GM19239 (cell line): ENCODE data around the gene NME2.
"Not testable (repeated sequence)": the region's sequence is repeated elsewhere in the genome, so short reads cannot be mapped to it uniquely, and the experiment has no call there.

Experiments used
- DNase-seq: peaks from one replicate; pipeline ENCODE4 v3.0.0; 2011; ENCODE audit warnings: low spot score; ENCODE audit not compliant: insufficient read length
- FAIRE-seq: peaks from 2 replicates; lab custom pipeline; 2011; peaks lifted over from hg19 to GRCh38; lab: Jason Lieb, UNC

Gene NME2

DNA sequence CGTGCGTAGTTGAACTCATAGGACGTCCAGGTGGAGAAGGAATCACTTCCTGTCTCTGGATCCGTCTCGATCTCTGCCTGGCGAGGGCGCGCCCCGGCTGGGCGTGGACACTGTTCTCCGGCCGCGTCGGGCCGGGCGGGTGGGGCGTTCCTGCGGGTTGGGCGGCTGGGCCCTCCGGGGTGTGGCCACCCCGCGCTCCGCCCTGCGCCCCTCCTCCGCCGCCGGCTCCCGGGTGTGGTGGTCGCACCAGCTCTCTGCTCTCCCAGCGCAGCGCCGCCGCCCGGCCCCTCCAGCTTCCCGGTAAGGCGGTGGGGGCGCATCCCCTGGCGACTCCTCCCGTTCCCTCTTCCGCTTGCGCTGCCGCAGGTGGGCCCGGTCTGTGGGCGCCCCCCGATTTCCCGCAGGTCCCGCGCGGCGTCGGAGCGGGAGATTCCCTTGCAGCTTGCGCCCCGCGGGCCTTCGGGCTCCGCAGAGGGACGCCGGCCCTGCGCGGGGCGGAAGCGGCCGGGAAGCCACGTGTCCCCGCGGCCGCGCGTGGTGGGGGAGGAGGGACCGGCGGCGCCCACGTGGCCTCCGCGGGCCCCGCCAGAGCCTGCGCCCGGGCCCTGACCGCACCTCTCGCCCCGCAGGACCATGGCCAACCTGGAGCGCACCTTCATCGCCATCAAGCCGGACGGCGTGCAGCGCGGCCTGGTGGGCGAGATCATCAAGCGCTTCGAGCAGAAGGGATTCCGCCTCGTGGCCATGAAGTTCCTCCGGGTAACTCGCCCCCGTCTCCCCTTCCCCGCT is at the start of gene NME2:
TSS of gene NME2 (plus strand) at position 214 of the 789 bp plus-strand sequence. CDS start at position 634, 420 bp downstream.
- DNase-seq = peak; percentile 85
- peak; percentile 83 for FAIRE-seq

DNA sequence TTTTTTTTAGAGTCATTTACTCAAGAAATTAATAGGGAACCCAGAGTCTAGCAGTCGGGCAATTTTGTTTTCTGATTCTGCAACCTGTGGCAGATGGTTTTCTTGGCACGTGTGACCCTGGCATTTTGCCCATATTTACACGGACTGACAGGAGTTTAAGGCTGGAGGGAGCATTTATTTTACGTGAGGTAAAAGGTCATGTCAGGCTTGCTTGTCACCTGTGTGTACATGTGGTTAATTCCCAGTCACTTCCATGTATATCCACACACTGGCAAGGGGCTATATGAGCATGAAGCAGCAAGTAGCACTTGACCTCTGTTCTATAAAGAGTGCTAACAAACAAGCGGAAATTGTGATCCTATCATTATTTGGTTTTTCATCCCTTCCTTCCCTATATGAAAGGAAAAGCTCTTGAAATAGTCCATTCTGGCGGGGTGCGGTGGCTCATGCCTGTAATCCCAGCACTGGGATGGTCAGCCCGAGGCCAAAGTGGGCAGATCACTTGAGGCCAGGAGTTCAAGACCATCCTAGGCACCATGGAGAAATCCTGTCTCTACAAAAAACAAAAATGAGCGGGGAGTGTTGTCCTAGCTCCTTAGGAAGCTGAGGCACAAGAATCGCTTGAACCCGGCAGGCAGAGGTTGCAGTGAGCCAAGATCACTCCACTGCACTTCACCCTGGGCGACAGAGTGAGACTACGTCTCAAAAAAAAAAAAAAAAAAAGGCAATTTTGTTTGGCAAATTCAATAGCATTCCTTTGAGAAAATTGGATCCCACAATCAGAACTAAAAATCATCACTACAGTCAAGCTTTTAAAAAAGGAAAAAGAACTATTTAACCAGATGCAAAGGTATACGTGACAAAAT is 47.6 kb upstream of the NME2 start:
- DNase-seq = no peak
- no peak for FAIRE-seq

DNA sequence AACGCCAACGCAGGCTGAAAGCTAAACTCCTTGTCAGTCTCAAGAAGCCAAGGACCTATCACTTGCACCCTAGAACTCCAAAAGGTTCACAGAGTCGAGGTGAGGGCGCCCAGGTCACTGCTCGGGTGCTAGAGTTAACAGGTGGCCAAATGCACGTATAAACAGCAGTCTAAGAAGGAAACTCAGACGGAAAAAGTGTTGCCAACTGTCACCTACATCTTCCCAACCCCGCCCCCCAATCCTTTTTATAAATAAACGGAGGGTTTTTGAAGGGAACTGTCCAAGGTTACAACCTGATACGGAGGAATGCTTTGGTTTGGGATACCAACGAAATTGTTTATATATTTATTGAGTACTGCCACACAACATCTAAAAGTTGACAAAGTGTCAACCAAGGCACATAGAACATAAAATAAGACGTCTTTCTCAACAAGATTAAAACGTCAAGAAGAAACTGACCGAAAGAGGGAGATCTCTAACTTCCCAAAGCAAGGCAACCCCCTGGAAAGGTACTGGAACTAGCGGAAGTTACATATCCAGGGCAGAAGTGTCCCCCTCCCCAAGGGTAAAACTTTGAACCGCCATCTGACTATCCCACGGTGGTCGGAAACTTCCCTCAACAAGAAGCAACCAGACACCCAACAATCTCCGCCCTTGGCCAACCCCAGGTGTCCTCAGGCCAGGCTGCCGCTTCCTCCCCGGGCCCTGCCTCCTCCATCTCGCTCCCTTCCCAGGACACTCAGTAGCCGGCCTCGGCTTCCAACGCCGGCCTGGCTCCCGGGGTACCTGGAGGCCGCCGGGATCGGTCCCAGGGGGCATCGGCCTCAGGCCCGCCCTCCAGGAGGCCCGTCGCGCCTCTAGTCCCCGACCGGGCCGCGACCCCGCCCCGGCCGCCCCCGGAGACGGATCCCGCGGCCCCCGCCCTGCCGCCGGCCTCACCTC is 46.5 kb upstream of the NME2 start:
- FAIRE-seq = no peak
- DNase-seq = peak; percentile 23

DNA sequence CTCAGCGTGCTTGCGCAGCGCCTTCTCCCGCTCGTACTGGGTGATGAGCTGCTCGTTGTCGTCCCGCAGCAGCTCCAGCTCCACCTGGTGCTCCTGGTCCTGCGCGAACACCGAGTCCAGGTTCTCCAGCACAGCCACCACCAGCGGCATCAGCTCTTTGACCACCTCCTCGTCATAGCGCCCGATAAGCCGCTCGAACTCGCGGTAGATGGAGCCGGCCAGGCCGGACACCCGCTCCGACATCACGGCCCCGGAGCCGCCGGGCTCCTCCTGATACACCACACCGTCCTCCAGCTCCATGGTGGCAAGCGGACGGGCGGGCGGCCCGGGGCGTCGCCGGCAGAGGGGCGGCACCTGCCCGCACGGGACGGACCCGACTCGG is 45.9 kb upstream of the NME2 start:
- DNase-seq = peak; percentile 59
- FAIRE-seq = no peak

DNA sequence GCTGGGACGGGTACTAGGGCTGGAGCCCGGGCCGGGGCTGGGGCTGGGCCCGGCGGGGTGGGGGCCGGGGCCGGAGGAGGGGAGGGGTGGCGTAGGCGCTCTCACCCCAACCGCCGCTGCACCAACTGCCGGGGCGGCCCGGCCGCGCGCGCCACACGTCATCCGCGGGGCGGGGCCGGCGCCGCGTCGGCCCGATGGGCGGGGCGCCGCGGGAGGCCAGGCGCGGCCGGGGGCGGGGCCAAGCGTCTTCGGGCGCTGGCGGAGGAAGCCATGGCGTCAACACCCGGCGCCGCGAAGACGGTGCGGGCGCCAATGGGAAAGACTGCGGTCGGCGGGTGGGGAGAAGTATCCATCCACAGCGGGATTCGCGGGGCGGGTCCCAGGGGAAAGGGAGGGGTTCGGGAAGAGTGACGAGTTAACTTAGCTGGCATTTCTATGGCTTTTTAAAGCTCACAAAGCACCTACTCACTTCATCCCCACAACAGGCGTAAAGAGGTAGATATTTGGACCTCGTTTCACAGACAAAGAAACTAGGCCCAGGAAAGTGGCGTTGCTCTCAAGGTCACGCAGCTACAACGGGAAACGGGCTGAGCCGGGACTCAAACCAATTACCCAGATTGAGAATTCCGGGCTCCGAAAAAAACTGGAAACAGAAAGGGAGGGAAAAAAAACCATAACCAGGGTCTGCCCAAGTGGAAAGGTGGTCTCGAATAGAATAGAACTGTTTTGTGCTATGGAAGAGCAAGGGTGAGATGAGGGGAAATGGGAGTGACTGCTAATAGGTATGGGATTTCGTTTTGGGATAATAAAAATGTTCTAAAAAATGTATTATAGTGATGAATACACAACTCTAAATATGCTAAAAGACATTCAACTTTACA is 45.2 kb upstream of the NME2 start, which contains the start of gene SPAG9:
TSS of gene SPAG9 (minus strand) at position 130 of the 881 bp plus-strand sequence. CDS start 212 bp downstream, outside the sequence.
- peak; percentile 45 for FAIRE-seq

DNA sequence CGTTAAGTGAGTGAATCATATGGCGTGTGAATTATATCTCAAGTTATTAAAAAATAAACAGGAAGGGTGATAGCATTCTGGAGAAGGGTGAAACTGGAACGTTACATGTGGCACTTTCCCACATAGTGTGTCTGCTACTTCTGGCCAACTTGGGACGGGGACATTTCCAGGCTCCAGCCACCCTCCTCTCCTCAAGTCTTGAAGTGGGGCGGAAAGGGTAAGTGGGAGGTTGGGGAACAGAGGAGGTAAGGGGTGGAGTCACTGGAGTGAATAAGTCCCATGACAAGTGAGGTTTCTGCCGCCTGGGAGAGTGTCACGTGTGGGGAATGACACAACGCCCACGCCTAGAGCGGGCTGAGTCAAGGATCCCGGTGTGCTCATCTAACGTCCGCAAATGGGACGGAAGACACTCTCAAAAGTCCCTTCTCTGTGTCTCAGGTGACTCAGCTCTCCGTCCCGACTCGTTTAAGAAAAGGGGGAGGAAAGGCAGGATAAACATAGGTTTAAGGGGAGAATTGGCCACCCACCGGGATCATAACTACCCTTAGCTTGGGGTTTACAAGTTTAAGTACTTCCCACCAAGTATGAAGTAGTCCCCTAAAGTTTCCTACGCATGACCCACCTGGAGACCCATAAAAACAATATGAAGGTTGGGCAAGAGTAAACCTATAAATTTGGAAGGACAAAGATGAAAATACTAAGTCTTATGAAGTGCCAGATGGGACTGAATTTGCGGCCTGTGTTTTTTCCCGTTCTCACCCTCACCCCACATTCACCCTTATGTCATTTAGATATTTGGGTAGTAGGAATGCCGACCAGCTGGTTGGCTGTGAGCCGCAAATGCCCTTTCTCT is 44.4 kb upstream of the NME2 start:
- peak; percentile 75 for FAIRE-seq
- DNase-seq = peak; percentile 34

More for the DNA sequence above, 45.2 kb upstream of the NME2 start, which contains the start of gene SPAG9:
- DNase-seq = peak; percentile 85

DNA sequence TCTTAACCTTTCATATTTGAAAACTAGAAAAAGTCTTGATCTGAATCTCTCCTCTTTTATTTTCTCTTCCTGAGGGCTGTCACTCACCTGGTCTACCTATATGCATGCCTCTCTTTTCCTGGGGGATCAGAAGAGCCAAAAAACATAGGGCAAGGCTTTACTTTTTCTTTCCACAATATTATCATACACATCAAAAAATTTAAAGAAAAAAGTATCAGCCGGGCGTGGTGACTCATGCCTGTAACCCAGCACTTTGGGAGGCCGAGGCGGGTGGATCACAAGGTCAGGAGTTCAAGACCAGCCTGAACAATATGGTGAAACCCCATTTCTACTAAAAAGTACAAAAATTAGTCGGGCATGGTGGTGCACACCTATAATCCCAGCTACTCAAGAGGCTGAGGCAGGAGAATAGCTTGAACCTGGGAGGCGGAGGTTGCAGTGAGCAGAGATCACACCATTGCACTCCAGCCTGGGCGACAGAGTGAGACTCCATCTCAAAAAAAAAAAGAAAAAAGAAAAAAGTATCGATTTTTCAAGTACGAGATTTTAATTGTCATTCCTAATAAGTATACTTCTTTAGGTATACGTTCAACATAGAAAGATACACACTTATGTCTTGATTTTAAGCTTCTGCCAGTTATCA is 43.6 kb upstream of the NME2 start:
- not testable (repeated sequence) for FAIRE-seq, DNase-seq

DNA sequence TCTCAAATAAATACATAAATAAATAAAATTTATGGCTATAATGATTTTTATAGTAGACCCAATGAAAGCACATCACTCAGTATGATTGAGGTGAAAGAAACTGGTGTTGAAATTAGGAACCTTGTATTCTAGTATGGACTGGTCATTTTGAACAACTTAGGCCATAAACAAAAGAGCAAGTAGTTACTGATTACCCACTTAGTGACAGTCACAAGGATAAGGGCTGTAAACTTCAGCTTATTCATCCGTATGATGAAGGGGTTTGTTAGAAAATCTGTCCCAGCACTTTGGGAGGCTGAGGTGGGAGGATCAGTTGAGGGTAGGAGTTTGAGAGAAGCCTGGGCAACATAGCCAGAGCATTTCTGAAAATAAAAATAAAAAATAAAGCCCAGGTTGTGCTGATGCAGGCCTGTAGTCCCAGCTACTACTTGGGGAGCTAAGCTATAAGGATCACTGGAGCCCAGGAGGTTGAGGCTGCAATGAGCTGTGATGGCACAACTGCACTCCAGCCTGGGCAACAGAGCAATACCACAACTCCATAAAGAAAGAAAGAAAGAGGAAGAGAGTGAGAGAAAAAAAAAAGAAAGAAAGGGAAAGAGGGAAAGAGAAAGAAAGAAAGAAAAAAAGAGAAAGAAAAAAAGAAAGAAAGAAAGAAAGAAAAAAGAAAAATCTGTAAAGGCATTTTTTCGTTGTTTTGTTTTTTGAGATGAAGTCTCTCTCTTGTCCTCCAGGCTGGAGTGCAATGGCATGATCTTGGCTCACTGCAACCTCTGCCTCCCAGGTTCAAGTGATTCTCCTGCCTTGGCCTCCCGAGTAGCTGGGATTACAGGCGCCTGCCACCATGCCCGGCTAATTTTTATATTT is 41.3 kb upstream of the NME2 start:
- FAIRE-seq (no peak), DNase-seq (no peak)

DNA sequence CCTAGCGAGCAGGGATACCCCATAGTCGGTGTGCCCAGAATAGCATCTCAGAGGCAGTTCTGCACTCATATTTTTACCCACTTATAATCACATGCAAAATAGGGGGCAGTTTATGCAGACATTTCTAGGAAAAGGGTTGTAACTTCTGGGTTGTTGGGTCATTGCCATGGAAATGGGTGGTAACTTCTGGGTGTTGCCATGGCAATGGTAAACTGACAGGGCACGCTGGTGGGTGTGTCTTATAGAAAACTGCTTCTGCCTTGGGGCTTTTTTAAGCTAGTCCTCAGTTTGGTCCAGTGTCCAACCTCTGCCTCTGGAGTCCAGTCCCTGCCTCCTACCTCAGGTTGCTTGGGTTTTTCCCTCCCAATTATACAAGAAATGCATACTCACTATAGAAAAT is 38.1 kb upstream of the NME2 start:
- DNase-seq = no peak
- no peak for FAIRE-seq

DNA sequence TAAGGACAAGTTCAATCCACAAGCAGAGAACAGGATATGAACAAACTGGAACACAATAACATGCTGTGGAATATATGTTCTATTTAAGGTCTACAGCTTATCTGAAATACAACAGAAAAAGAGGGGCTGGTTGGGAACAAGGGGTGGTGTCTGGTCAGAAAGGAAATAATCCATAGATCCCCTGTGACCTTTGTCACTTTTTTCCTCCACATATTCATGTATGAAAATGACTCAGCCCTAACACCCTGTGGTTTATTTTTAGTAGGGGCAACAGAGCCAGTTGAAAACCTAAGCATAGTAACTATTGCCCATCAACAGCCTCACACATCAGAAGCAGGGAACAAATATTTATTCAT is 33.3 kb upstream of the NME2 start:
- DNase-seq = no peak
- FAIRE-seq = no peak

DNA sequence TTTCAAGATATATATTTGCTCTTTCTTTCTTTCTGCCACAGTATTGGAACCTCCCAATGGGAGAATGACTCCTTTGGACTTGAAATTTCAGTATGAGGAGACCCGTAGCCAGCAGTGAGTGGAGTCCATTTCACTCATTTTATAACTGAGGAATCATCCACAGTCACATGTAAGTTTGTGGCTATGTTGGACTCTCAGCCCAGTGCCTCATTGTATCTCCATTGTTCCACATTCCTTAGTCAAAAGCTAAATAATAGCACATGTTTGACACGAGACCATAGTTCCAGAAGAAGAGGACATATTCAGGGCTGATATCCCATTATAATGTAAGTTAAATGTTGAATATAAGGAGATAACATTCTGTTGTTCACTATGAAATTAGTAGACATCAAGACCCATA is 32.8 kb upstream of the NME2 start:
- DNase-seq (no peak), FAIRE-seq (no peak)

DNA sequence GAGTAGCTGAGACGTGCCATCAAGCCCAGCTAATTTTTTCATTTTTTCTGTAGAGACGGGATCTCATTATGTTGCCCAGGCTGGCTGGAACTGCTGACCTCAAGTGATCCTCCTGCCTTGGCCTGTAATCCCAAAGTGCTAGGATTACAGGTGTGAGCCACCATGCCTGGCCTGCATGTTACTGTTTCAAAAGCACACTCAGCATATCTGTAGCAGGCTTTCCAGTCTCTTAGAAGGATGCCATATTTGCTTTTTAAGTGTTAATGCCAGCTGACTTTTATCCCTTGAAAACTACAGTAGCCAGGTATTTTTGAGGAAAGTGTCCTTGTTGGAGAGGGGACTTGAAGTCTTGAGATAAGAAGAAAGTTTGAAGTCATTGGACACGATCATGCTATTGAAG is 30.3 kb upstream of the NME2 start:
- FAIRE-seq (no peak), DNase-seq (no peak)

DNA sequence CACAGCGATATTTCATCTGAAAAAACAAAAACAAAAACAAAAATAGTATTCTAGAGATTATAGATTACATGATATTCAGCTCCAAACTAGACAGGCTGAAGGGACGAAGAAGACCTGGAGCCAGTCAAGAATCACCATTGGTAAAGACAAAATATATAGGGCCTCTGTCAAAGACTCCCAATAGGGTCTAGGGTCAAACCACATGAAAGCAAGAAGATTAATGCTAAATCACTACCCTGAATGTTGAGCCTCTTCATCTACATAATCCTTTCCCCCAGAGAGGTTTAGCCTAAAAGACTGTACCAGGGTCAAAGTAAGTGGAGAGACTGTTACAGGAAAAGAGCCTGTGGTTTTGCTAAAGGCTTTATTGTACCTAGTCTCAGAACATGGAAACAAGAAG is 23.6 kb upstream of the NME2 start:
- FAIRE-seq (no peak), DNase-seq (no peak)

DNA sequence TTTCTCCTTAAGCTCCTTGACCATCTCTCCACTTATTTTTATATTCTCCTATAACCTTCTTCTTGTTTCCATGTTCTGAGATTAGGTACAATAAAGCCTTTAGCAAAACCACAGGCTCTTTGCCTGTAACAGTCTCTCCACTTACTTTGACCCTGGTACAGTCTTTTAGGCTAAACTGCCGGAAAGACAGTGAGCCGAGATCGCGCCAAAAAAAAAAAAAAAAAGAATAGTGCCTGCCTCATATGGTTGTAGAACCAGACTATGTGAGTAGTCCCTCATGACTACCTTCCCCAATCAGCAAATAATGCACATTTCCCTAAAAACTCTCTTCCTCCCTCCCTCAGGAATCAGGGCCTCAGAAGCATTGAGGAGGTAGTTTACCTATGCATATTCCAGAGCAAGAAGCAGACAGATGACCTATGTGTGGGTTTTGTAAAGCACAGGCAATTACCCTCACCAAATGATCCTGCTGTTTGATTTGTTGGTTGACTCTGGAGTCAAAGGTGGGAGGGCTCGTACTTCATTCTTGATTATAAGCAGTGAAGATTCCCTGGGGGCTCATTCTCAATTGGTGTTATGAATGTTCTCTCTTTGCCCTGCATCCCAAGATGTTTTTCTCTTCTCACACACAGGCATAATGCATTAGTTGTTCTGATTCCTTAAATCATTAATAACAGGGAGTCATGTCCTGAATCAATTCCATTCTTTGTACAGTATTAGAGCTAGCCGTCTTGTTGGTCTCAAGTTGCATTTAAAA is 21.8 kb upstream of the NME2 start:
- DNase-seq (no peak), FAIRE-seq (no peak)

DNA sequence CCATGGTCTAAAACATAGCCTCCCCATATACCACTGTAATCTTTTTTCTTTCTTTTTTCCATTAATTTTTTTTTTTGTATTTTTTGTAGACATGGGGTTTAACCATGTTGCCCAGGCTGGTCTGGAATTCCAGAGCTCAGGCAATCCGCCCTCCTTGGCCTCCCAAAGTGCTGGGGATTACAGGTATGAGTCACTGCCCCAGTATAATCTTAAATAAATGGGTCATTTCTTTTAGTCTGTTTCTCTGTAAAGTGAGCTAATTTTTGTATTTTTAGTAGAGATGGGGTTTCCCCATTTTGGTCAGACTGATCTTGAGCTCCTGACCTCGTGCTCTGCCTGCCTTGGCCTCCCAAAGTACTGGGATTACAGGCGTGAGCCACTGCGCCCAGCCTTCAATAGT is 18.6 kb upstream of the NME2 start:
- no peak for FAIRE-seq
- DNase-seq = no peak

DNA sequence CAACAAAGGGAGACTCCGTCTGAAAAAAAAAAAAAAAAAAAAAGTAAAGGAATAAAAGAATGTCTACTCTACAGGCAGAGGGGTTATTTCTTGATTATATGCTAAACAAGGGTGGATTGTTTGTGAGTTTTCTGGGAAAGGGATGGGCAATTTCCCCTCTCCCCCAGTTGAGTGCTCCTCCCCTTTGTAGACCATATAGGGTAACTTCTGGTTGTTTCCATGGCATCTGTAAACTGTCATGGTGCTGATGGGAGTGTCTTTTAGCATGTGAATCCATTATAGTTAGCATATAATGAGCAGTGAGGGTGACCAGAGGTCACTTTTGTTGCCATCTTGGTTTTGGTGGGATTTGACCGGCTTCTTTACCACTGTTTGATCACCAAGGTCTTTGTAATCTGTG is 17.0 kb upstream of the NME2 start:
- DNase-seq (no peak), FAIRE-seq (no peak)
